Measurements from ENCODE around the gene PDK2. TPM values are rescaled to one million over a fixed set of nuclear protein-coding genes. Genes with fewer than 3 reads are reported as not detected.

Gene PDK2
- total RNA-seq, 2 experiments from 2014 or later = 9.8 to 16.2 TPM

DNA sequence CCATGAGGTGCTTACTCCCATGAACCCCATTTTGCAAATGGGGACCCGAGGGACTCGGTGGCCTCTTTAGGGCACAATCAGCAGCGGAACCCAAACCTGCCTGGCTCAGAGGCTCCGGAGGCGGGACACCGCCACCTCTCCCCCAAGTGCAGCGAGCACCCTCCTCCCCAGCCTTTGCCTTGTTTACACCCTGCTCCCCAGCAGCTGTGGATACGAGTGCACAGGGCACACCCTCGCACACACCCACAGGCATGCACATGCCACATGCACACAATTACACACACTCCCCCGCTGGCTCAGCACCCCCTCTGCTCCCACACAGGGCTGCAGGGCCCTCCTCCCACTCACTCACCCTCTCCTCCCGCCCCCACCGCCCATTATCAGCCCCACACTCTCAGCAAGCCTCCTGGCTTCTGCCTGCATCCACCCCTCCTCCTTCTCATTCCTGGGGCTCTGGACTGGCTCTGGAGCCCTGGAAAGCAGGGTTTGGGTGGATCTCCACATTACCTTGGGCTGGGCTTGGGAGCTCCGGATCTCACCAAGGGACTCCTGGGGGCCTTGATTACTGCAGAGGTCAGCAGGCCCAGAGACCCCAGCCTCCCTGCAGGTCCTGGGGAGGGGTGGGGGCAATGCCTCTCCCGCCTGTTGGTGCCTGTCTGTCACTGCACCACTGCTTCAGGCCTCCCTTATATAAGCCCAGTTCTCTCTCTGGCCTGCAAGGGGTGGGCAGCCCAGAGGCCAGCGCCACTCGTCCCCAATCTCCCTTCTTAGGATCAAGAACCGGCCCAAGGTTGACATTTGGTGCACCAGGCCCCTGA is 6.4 kb downstream of the PDK2 start:
- Mint-ChIP-seq H3K27ac (no peak overlapping the region), H3K36me3 (ENCODE audit: low read depth) (no peaks in the 10 kb centered on the region), H3K4me3 (no peak overlapping the region), H3K4me1 (no peaks in the 10 kb centered on the region), H3K27me3 (no peaks in the 10 kb centered on the region), H3K9me3 (ENCODE audit: low read depth) (no peaks in the 10 kb centered on the region)
- ChIA-PET POLR2A (no interaction called here), CTCF (interaction anchor here (3.5 kb wide), 1 partner anchor 8 kb away, joined by 20 read pairs; the partner anchor contains the start of gene PDK2)
- intact Hi-C loops (cut with DNase I, micrococcal nuclease) = no loop called here
- DNase-seq (no peak), ATAC-seq (no peak)

GRCh38 chr17:50102164-50102991 is 7.2 kb downstream of the PDK2 start:
- Mint-ChIP-seq H3K4me1 (no peaks in the 10 kb centered on the region), H3K36me3 (ENCODE audit: low read depth) (no peaks in the 10 kb centered on the region), H3K9me3 (ENCODE audit: low read depth) (no peaks in the 10 kb centered on the region), H3K27me3 (no peaks in the 10 kb centered on the region), H3K4me3 (no peak overlapping the region), H3K27ac (no peak overlapping the region)
- ChIA-PET CTCF (interaction anchor here (3.5 kb wide), 1 partner anchor 8 kb away, joined by 20 read pairs; the partner anchor contains the start of gene PDK2), POLR2A (no interaction called here)
- no peak for ATAC-seq
- no peak for DNase-seq
- intact Hi-C loops (cut with DNase I, micrococcal nuclease) = no loop called here

DNA sequence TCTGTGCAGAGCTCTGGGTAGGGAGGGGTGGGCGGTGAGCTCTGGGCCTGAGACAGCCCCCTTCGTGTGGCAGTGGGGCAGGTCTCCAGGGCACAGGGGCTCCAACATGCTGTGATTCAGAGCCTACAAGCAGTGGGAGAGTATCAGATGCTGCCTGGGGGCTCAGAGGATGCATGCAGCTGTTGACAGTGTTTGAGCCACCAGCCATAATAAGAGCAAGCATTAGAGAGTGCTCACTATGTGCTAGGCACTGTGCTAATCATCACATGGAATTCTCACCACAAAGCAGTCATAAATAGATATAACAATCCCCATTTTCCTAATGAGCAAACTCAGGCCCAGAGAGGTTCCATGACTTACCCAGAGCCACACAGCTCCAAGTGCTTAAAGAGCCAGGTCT is 8.1 kb downstream of the PDK2 start:
- ATAC-seq (no peak), DNase-seq (no peak)
- Mint-ChIP-seq H3K36me3 (ENCODE audit: low read depth) (no peaks in the 10 kb centered on the region), H3K9me3 (ENCODE audit: low read depth) (no peaks in the 10 kb centered on the region), H3K4me1 (no peaks in the 10 kb centered on the region), H3K27me3 (no peaks in the 10 kb centered on the region), H3K27ac (no peak overlapping the region), H3K4me3 (no peak overlapping the region)
- intact Hi-C loops (cut with DNase I, micrococcal nuclease) = no loop called here
- ChIA-PET POLR2A (no interaction called here), CTCF (interaction anchor here (0.6 to 3.5 kb wide), 5 partner anchors 9 to 217 kb away, joined by 3 to 20 read pairs (median 4); partner anchors contain the start of gene PDK2)

DNA sequence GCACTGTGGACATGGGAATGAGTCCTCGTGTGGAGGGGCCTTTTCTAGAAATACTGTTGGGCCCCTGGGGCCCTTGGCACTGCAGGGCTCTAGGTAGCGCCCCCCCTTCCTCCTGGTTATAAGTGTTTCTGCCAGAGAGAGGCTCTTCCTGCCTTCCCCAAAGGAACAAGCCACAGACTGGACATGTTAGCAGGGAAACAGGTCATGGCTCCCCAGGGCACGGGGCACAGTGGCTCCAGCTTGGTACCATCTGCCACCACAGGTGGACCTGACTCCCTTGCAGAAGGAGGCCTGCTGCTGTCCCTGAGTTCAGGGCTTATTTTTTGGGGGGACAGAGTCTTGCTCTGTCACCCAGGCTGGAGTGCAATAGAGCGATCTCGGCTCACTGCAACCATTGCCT is 8.8 kb downstream of the PDK2 start:
- ATAC-seq (no peak), DNase-seq (no peak)
- Mint-ChIP-seq H3K27ac (no peak overlapping the region), H3K4me1 (no peaks in the 10 kb centered on the region), H3K4me3 (no peak overlapping the region), H3K36me3 (ENCODE audit: low read depth) (no peaks in the 10 kb centered on the region), H3K27me3 (no peaks in the 10 kb centered on the region), H3K9me3 (ENCODE audit: low read depth) (no peaks in the 10 kb centered on the region)
- intact Hi-C loops (cut with DNase I, micrococcal nuclease) = no loop called here
- POLR2A ChIA-PET = no interaction called here
- CTCF ChIA-PET = interaction anchor here (1.0 to 3.5 kb wide), 3 partner anchors 10 to 13 kb away, joined by 4 to 20 read pairs (median 5); partner anchors contain the start of gene PDK2

GRCh38 chr17:50105811-50106210 is 10.7 kb downstream of the PDK2 start:
- no peak overlapping the region for H3K4me3 Mint-ChIP-seq
- no peak overlapping the region for H3K27ac Mint-ChIP-seq
- ChIA-PET CTCF (no interaction called here), POLR2A (no interaction called here)
- no peaks in the 10 kb centered on the region for H3K36me3 Mint-ChIP-seq (ENCODE audit: low read depth)
- H3K4me1 Mint-ChIP-seq = no peaks in the 10 kb centered on the region
- no peak for ATAC-seq
- intact Hi-C loops (cut with DNase I, micrococcal nuclease) = no loop called here
- no peaks in the 10 kb centered on the region for H3K27me3 Mint-ChIP-seq
- no peak for DNase-seq
- no peaks in the 10 kb centered on the region for H3K9me3 Mint-ChIP-seq (ENCODE audit: low read depth)

GRCh38 chr17:50106393-50107131 is 11.4 kb downstream of the PDK2 start:
- ChIA-PET POLR2A (no interaction called here), CTCF (interaction anchor here (0.6 to 1.3 kb wide), 2 partner anchors 11 to 148 kb away, joined by 4 read pairs; no protein-coding TSS in a partner anchor)
- DNase-seq = no peak
- no peak overlapping the region for H3K4me3 Mint-ChIP-seq
- no peak for ATAC-seq
- H3K4me1 Mint-ChIP-seq = no peaks in the 10 kb centered on the region
- no peak overlapping the region for H3K27ac Mint-ChIP-seq
- H3K9me3 Mint-ChIP-seq (ENCODE audit: low read depth) = no peaks in the 10 kb centered on the region
- intact Hi-C loops (cut with DNase I, micrococcal nuclease) = no loop called here
- no peaks in the 10 kb centered on the region for H3K27me3 Mint-ChIP-seq
- no peaks in the 10 kb centered on the region for H3K36me3 Mint-ChIP-seq (ENCODE audit: low read depth)

- H3K27me3 Mint-ChIP-seq = no peaks in the 10 kb centered on the region
These were observed 12.8 kb downstream of the PDK2 start for GRCh38 chr17:50107790-50108414.

GRCh38 chr17:50108556-50108955 is 13.4 kb downstream of the PDK2 start:
- H3K4me3 Mint-ChIP-seq = no peak overlapping the region
- no peak for DNase-seq
- no peaks in the 10 kb centered on the region for H3K36me3 Mint-ChIP-seq (ENCODE audit: low read depth)
- no peaks in the 10 kb centered on the region for H3K4me1 Mint-ChIP-seq
- POLR2A ChIA-PET = interaction anchor here (0.7 kb wide), 1 partner anchor 176 kb away, joined by 3 read pairs; no protein-coding TSS in a partner anchor
- H3K27me3 Mint-ChIP-seq = no peaks in the 10 kb centered on the region
- no peak for ATAC-seq
- intact Hi-C loops (cut with DNase I, micrococcal nuclease) = no loop called here
- no peaks in the 10 kb centered on the region for H3K9me3 Mint-ChIP-seq (ENCODE audit: low read depth)
- CTCF ChIA-PET = interaction anchor here (0.7 to 2.0 kb wide), 7 partner anchors 8 to 166 kb away, joined by 3 to 15 read pairs (median 4); partner anchors contain the start of genes PDK2 and TMEM92
- no peak overlapping the region for H3K27ac Mint-ChIP-seq

More at GRCh38 chr17:50107790-50108414, 12.8 kb downstream of the PDK2 start:
- DNase-seq (no peak), ATAC-seq (no peak)
- Mint-ChIP-seq H3K4me1 (no peaks in the 10 kb centered on the region), H3K27ac (no peak overlapping the region), H3K36me3 (ENCODE audit: low read depth) (no peaks in the 10 kb centered on the region), H3K9me3 (ENCODE audit: low read depth) (no peaks in the 10 kb centered on the region), H3K4me3 (no peak overlapping the region)
- ChIA-PET CTCF (interaction anchor here (0.9 to 2.0 kb wide), 5 partner anchors 9 to 26 kb away, joined by 3 to 15 read pairs (median 4); partner anchors contain the start of gene PDK2), POLR2A (no interaction called here)
- intact Hi-C loops (cut with DNase I, micrococcal nuclease) = no loop called here

GRCh38 chr17:50109207-50109606 is 14.1 kb downstream of the PDK2 start:
- Mint-ChIP-seq H3K4me1 (no peaks in the 10 kb centered on the region), H3K36me3 (ENCODE audit: low read depth) (no peaks in the 10 kb centered on the region), H3K27ac (no peak overlapping the region), H3K9me3 (ENCODE audit: low read depth) (no peaks in the 10 kb centered on the region), H3K4me3 (no peak overlapping the region), H3K27me3 (no peaks in the 10 kb centered on the region)
- ChIA-PET POLR2A (interaction anchor here (0.7 kb wide), 1 partner anchor 177 kb away, joined by 3 read pairs; no protein-coding TSS in a partner anchor), CTCF (interaction anchor here (0.7 to 2.0 kb wide), 4 partner anchors 8 to 34 kb away, joined by 3 to 15 read pairs (median 4); partner anchors contain the start of gene PDK2)
- ATAC-seq (no peak), DNase-seq (no peak)
- intact Hi-C loops (cut with DNase I, micrococcal nuclease) = no loop called here

- H3K9me3 Mint-ChIP-seq (ENCODE audit: low read depth) = no peaks in the 10 kb centered on the region
- H3K4me1 Mint-ChIP-seq = no peaks in the 10 kb centered on the region
- ATAC-seq = no peak
- no peaks in the 10 kb centered on the region for H3K27me3 Mint-ChIP-seq
- DNase-seq = no peak
- H3K36me3 Mint-ChIP-seq (ENCODE audit: low read depth) = no peaks in the 10 kb centered on the region
- intact Hi-C loops (cut with DNase I, micrococcal nuclease) = no loop called here
- ChIA-PET POLR2A (no interaction called here), CTCF (interaction anchor here (1.1 to 2.0 kb wide), 2 partner anchors 9 to 16 kb away, joined by 3 to 15 read pairs; partner anchors contain the start of gene PDK2)
- no peak overlapping the region for H3K4me3 Mint-ChIP-seq
- H3K27ac Mint-ChIP-seq = no peak overlapping the region
These were observed 14.6 kb downstream of the PDK2 start for GRCh38 chr17:50109785-50110184.
